Kasumi-1 (cell line): ENCODE data around the gene VKORC1L1.
"Not testable (repeated sequence)": the region's sequence is repeated elsewhere in the genome, so short reads cannot be mapped to it uniquely, and the experiment has no call there.

ENCODE experiments used
- DNase-seq, 2 experiments: peaks; one replicate each; lab custom pipeline; 2025; lab: John Stamatoyannopoulos, UW

The VKORC1L1 gene

GRCh38 chr7:65885533-65885932 lies 12.7 kb downstream of the VKORC1L1 start:
- DNase-seq, result not testable (repeated sequence)

GRCh38 chr7:65888434-65889156 lies 15.7 kb downstream of the VKORC1L1 start:
- not testable (repeated sequence) for DNase-seq

DNA sequence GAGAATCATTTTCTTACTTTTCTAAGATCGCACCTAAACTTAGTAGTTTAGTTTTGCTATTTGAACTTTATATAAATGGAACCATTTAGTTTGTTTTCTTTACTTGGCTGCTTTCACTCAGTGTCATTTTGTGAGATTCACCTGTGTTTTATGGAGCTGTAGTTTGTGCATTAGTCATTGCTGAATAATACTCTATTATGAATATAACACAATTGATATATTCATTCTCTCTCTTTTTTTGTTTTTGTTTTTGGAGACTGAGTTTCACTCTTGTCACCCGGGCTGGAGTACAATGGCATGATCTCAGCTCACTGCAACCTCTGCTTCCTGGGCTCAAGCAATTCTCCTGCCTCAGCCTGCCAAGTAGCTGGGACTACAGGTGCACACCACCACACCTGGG lies 16.8 kb downstream of the VKORC1L1 start:
- DNase-seq, result not testable (repeated sequence)

DNA sequence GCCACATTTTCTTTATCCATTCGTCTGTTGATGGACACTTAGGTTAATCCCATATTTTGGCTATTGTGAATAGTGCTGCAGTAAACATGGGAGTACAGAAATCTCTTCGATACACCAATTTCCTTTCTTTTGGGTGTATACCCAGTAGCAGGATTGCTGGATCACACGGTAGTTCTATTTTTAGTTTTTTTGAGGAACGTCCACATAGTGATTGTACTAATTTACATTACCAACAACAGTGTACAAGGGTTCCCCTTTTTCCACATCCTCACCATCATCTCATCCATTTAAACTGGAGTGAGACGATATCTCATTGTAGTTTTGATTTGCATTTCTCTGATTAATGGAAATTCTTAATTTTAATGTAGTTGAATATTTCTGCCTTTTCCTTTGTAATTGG lies 19.3 kb downstream of the VKORC1L1 start:
- peak in 1 of 2 experiments; percentile 7 for DNase-seq

DNA sequence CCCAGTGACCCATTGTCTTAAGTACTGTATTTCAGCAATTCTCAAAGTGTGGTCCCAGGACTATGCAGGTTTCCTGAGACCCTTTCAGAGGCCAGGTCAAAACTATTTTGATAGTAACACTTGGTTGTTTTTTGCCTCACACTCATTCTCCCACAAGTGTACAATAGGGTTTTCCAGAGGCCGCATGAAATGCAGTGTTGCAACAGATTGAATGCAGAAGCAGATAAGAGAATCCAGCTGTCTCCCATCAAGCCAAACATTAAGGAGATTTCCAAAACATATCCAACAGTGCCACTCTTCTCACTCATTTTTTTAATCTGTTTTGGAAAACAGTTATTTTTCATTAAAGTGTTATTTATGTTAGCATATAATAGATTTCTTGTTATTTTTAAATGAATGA lies 20.0 kb downstream of the VKORC1L1 start:
- DNase-seq, result no peak

GRCh38 chr7:65896279-65896870 lies 23.5 kb downstream of the VKORC1L1 start:
- DNase-seq, result no peak

DNA sequence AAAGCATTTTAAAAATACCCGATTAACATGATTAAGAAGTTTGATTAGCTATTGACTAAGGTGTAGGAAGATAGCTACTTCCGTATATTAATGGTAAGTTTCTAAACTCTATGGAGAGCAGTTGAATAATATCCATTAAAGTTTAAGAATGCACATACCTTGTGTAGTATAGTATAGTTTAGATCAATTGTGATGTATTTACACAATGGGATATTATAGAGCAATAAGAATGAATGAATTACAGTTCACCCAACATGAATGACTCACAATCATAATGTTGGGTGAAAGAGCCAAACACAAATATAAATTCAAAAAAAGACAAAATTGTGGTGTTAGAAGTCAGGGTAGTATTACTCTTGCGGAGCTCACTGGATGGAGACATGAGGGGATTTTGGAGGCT lies 24.4 kb downstream of the VKORC1L1 start:
- DNase-seq, result not testable (repeated sequence)

- not testable (repeated sequence) for DNase-seq
These were observed 26.0 kb downstream of the VKORC1L1 start for GRCh38 chr7:65898677-65899447.

DNA sequence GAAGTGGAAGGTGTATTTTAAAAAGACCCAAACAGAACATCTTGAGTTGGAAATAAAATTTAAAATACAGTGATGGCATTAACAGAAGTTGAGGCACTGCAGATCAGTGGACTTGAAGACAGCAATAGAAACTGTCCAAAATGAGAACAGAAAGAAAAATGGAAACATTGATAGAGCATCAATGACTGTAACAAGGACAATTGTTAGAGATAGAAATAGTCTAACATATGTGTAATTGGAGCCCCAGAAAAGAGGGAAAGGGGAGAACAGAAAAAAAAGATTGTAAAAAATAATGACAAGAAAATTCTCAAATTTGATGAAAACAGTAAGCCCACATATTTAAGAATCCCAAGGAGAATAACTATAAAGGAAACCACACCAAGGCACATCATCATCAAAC lies 29.4 kb downstream of the VKORC1L1 start:
- no peak for DNase-seq

DNA sequence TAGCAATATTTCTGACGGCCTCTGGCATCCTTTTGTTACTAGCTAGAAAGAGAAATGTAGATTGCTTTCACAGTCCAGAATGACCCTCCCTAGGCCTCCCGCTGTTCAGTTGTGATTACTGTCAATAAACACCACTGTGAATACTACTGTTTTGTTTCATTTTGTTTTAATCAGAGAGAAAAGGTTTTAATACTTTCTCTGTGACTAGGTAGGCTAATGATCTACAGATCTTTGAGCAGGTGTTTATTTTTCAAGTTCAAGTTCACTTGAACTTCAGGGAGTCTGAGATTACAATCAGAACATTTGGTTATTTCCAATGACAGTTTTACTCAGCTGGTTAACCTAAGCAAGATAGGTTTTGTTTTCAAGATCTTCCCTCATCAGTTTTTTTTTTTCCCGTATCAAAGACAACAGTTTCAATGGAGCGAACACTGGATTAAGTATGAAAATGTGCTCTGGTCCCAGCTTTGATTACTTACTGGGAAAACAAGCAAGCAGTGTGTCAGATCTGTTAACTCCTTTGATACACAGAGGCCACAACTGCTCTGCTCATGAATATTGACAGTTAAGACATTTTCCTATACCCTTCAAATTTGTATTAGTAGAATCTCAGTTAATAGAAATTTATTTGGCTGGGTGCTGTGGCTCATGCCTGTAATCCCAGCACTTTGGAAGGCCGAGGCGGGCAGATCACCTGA lies 34.8 kb downstream of the VKORC1L1 start:
- no peak for DNase-seq

- no peak for DNase-seq
These were observed 37.4 kb downstream of the VKORC1L1 start for GRCh38 chr7:65910237-65910636.

DNA sequence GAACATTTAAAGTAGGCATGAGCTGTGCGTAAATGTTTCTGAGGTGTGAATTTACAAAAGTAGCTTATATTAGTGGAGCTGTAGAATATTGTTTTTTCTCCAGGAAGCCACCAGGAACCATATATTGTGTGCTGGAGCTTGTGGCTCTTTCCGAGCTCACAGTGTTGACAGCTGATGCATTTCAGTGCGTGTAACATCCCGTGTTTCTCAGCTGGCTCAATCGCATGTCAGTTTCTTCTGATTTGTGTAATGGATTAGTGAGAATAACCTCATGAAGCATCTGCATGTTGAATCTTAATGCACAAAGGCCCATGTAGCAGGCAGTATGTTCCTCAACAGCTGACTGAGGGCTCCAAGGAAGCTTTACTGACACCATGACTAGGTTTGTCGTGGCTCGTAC lies 39.4 kb downstream of the VKORC1L1 start:
- no peak for DNase-seq

DNA sequence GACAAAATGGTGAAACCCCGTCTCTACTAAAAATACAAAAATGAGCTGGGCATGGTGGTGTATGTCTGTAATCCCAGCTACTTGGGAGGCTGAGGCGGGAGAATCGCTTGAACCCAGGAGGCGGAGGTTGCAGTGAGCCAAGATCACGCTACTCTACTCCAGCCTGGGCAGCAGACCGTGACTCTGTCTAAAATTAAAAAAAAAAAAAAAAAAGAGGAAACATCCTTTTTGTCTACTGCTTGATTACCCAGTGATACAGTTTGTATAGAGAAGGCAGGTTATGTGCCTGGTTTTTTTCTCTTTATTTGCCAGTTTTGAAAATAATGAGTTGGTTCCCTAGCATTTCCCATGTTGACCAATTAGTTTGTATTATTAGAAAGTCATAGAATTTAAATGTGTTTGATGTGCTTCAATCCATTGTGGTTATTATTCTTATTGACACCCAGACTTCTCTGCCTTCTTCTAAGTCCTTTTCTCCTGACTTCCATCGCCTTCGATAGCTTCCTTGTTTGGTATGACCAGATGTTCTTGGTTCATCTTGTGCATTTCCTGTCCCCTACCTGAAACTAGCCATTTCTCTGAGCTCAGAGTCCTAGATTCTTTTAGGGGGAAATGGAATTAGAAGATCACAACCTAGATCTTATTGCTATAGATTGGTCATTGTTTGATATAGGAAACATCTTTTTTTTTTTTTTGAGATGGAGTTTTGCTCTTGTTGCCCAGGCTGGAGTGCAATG lies 43.2 kb downstream of the VKORC1L1 start:
- no peak for DNase-seq

DNA sequence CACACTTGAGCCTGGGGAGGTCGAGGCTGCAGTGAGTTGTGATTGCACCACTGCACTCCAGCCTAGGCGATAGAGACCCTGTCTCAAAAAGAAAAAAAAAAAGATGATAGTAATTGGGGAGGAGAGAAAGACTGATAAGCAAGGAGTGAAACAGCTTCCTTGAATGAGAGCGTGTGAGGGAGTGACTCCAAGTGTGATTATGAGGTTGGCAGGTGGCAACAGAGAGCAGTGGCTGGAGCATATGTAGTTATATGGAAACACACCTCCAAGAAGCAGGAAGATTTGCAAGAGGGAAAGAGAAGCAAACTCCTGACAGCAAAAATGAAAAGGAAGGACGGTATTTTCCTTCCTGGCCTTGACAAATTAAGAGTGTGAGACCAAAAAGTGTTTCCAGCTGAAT lies 50.4 kb downstream of the VKORC1L1 start:
- DNase-seq, result no peak

- DNase-seq, result no peak
These were observed 51.3 kb downstream of the VKORC1L1 start for GRCh38 chr7:65924193-65924592.

- no peak for DNase-seq
These were observed 52.2 kb downstream of the VKORC1L1 start for GRCh38 chr7:65925040-65925439.

GRCh38 chr7:65926588-65926987 lies 53.7 kb downstream of the VKORC1L1 start:
- no peak for DNase-seq

DNA sequence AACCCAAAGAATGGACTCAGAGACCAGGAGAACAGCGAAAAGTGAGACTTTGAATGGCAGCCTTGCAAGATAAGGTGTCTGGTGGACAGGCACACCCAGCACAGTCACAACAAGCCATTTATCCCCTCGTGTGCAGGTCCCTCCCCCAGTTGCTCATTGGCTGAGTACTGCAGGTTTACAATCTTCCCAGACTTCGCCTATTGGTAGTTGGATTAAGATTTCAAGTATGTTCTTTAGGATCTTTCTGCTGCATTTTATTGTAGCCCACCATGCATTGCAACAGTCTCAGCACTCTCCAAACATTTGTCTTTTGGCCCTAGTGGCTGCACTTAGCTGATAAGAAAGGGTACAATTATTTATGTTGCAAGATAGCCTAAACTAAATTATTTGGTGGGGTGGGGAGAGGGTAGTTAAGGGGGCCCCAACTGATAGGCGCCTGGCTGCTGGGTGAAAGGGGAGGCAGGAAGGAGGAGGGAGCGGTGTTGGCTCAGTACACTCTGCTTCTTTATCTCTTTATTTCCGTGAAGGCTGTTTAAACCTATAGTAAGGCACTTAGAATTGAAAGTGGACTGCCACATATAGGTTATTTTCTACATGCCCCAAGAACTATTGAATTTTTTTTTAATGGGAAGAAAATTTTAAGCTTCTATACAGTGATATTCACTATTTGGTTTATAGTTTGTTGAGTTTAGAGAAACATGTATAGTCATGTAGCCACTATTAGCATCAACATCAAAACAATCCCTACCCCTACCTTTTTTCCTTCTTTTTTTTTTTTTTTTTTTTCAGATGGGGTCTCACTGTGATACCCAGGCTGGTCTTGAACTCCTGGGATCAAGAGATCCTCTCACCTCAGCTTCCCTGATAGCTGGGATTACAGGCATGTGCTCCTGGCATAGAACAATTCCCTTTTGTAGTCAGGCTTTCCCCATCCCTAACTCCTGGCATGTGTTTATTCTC lies 54.9 kb downstream of the VKORC1L1 start:
- no peak for DNase-seq

DNA sequence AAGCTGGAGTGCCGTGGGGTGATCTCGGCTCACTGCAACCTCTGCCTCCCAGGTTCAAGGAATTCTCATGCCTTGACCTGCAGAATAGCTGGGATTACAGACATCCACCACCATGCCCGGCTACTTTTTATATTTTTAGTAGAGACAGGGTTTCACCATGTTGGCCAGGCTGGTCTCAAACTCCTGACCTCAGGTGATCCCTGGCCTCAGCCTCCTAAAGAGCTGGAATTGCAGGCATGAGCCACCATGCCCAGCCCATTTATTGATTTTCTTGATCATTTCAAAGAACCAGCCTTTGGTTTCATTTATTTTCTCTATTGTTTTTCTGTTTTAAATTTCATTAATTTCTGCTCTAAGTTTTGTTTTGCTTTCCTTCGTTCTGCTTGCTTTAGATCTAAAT lies 58.8 kb downstream of the VKORC1L1 start:
- DNase-seq, result no peak

DNA sequence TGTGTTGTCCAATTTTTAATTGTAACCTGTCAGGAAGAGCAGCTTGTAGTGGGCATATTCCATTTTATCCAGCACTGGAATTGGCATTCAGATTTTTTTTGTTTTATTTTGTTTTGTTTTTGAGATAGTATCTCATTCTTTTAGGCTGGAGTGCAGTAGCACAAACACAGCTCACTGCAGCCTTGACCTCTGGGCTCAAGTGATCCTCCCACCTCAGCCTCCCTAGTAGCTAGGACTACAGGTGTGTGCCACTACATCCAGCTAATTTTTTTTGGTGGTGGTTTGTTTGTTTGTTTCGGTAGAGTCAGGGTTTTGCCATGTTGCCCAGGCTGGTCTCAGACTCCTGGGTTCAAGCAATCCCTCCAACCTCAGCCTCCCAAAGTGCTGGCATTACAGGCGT lies 64.4 kb downstream of the VKORC1L1 start:
- DNase-seq, result no peak
